Vagina (tissue), 2 donors: ENCODE data around the gene GNG4. TPM values are rescaled to one million over a fixed set of nuclear protein-coding genes. Genes with fewer than 3 reads are reported as not detected.

ENCODE experiments used
- DNase-seq, 2 donors: peaks; one replicate each; pipeline ENCODE4 v3.0.0-alpha.2; 2017; ENCODE audit errors: extremely low spot score in 2 of 2
- H3K27ac ChIP-seq: fragments of 200-600 bp; sonication (generic); one replicate; pipeline ENCODE4 v1.5.1; 2019
- H3K27me3 ChIP-seq: fragments of 200-600 bp; sonication (generic); one replicate; pipeline ENCODE4 v1.5.1; 2019
- H3K36me3 ChIP-seq, 2 donors: fragments of 200-600 bp; sonication (generic); one replicate each; pipeline ENCODE4 v1.5.1; 2017 to 2019
- H3K4me1 ChIP-seq: fragments of 200-600 bp; sonication (generic); one replicate; pipeline ENCODE4 v1.5.1; 2019
- H3K4me3 ChIP-seq, 2 donors: fragments of 200-600 bp; sonication (generic); 1 replicate in 1 of 2; 2 replicates in 1 of 2; pipeline ENCODE4 v1.5.1; 2016 to 2019
- H3K9me3 ChIP-seq: fragments of 200-600 bp; sonication (generic); one replicate; pipeline ENCODE4 v1.5.1; 2019
- CTCF ChIP-seq, 3 experiments: fragments of 450-650 bp in 2 of 3; fragments of 200-600 bp in 1 of 3; sonication (generic) in 1 of 3; IDR thresholded peaks; one replicate each; pipeline ENCODE4 v1.5.1; 2017 to 2019; ENCODE audit warnings: antibody characterized with exemption in 3 of 3, mild to moderate bottlenecking in 2 of 3, moderate library complexity in 2 of 3
- POLR2A ChIP-seq, 2 donors: fragments of 450-650 bp; IDR thresholded peaks; one replicate each; pipeline ENCODE4 v1.6.1; 2017; ENCODE audit warnings: antibody characterized with exemption in 2 of 2, mild to moderate bottlenecking in 2 of 2, moderate library complexity in 2 of 2
- POLR2AphosphoS5 ChIP-seq, 2 donors: sonication (generic); formaldehyde crosslinking; IDR thresholded peaks; one replicate each; pipeline ENCODE4 v1.9.0; 2017; ENCODE audit warnings: antibody characterized with exemption in 2 of 2, mild to moderate bottlenecking in 2 of 2, low read depth in 1 of 2; ENCODE audit not compliant: insufficient read depth in 1 of 2
- intact Hi-C: fragments of 100-400 bp; cut with DNase I; formaldehyde crosslinking; loops from one replicate; pipeline ENCODE4 v1.15.1; 2023
- total RNA-seq: library from RNA; depleted of rRNA; stranded (reverse); fragments of >200 nt; gene quantifications from one replicate; pipeline ENCODE4 v1.2.3, GENCODE V29; 2016

GNG4 gene
- total RNA-seq, 1 donor from 2014 or later, result 6.6 TPM

GRCh38 chr1:235586413-235586812, 63.2 kb downstream of the GNG4 start:
- no peaks in the 10 kb centered on the region for H3K9me3 ChIP-seq
- H3K4me1 ChIP-seq, result no peaks in the 10 kb centered on the region
- H3K27ac ChIP-seq, result no peak overlapping the region
- H3K36me3 ChIP-seq, result no peaks in the 10 kb centered on the region
- no peak overlapping the region for H3K4me3 ChIP-seq
- no peak for DNase-seq
- TF ChIP-seq CTCF (IDR thresholded peaks at IDR 0.05), result no peak
- no peaks in the 10 kb centered on the region for H3K27me3 ChIP-seq
- intact Hi-C loops, result no loop called here

- TF ChIP-seq POLR2AphosphoS5 (IDR thresholded peaks at IDR 0.05; ENCODE audit: insufficient read depth in 1 of 2, low read depth in 1 of 2) (no peak), POLR2A (IDR thresholded peaks at IDR 0.05) (no peak), CTCF (IDR thresholded peaks at IDR 0.05) (no peak)
- H3K36me3 ChIP-seq, result no peaks in the 10 kb centered on the region
- H3K27me3 ChIP-seq, result no peaks in the 10 kb centered on the region
- no peaks in the 10 kb centered on the region for H3K4me1 ChIP-seq
- intact Hi-C loops, result no loop called here
- DNase-seq, result no peak
- no peak overlapping the region for H3K27ac ChIP-seq
- H3K9me3 ChIP-seq, result no peaks in the 10 kb centered on the region
- no peak overlapping the region for H3K4me3 ChIP-seq
Measured at GRCh38 chr1:235584973-235585372, 64.6 kb downstream of the GNG4 start.

GRCh38 chr1:235583511-235584001, 66.0 kb downstream of the GNG4 start:
- intact Hi-C loops, result no loop called here

GRCh38 chr1:235582130-235582529, 67.5 kb downstream of the GNG4 start:
- Histone ChIP-seq H3K9me3 (no peaks in the 10 kb centered on the region), H3K36me3 (no peaks in the 10 kb centered on the region), H3K27ac (no peak overlapping the region), H3K4me3 (no peak overlapping the region), H3K4me1 (no peaks in the 10 kb centered on the region), H3K27me3 (no peaks in the 10 kb centered on the region)
- intact Hi-C loops, result no loop called here
- DNase-seq, result no peak
- TF ChIP-seq POLR2AphosphoS5 (IDR thresholded peaks at IDR 0.05; ENCODE audit: insufficient read depth in 1 of 2, low read depth in 1 of 2), result no peak
- TF ChIP-seq POLR2A (IDR thresholded peaks at IDR 0.05), result no peak
- no peak for TF ChIP-seq CTCF (IDR thresholded peaks at IDR 0.05)

More at GRCh38 chr1:235583511-235584001, 66.0 kb downstream of the GNG4 start:
- H3K27me3 ChIP-seq, result no peaks in the 10 kb centered on the region
- no peaks in the 10 kb centered on the region for H3K36me3 ChIP-seq
- H3K4me1 ChIP-seq, result no peaks in the 10 kb centered on the region
- H3K27ac ChIP-seq, result no peak overlapping the region
- no peaks in the 10 kb centered on the region for H3K9me3 ChIP-seq
- H3K4me3 ChIP-seq, result no peak overlapping the region
- DNase-seq, result no peak
- no peak for TF ChIP-seq POLR2AphosphoS5 (IDR thresholded peaks at IDR 0.05; ENCODE audit: insufficient read depth in 1 of 2, low read depth in 1 of 2)
- TF ChIP-seq CTCF (IDR thresholded peaks at IDR 0.05), result no peak
- no peak for TF ChIP-seq POLR2A (IDR thresholded peaks at IDR 0.05)

DNA sequence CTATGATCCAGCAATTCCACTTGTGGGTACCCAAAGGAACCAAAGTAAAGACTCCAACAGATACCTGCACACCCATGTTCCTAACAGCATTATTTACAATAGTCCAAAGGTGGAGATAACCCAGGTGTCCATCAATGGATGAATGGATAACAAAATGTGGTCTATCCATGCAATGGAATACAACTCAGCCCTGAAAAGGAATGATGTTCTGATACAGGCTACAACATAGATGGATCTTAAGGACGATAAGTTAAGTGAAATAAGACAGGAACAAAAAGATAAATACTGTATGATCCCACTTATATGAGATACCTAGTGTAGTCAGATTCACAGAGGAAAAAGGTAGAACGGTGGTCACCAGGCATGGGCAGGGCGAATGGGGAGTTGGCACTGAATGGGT, 69.7 kb downstream of the GNG4 start:
- no peaks in the 10 kb centered on the region for H3K27me3 ChIP-seq
- intact Hi-C loops, result no loop called here
- DNase-seq, result no peak
- no peaks in the 10 kb centered on the region for H3K4me1 ChIP-seq
- no peaks in the 10 kb centered on the region for H3K36me3 ChIP-seq
- H3K27ac ChIP-seq, result no peak overlapping the region
- no peaks in the 10 kb centered on the region for H3K9me3 ChIP-seq
- H3K4me3 ChIP-seq, result no peak overlapping the region
- TF ChIP-seq CTCF (IDR thresholded peaks at IDR 0.05) (no peak), POLR2A (IDR thresholded peaks at IDR 0.05) (no peak), POLR2AphosphoS5 (IDR thresholded peaks at IDR 0.05; ENCODE audit: insufficient read depth in 1 of 2, low read depth in 1 of 2) (no peak)
